Measurements from ENCODE around the gene IQSEC3. TPM values are rescaled to one million over a fixed set of nuclear protein-coding genes. Genes with fewer than 3 reads are reported as not detected.

Gene IQSEC3
- total and polyA plus RNA-seq, 2 of the 13 experiments (the other 11 are each of a cell fraction or from before 2014, with no cell fraction given): not detected

DNA sequence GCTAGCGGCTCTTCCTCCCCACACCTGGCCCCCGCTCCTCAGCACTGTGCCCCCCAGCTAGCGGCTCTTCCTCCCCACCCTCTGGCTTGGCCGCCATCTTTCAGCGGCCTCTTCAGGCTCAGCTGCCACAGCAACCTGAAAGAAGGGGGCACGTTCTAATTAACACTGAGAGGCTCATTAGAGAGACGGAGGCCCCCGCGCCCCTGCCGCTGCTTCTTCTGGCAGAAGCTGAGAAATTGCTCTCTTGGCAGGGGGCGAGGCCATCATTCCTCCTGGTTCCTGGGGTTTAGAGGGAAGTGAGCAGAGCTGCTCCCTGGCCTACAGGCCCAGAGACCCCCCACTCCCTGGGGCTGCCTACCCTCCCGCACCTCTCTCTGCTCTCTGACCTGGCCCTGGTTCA is 64.4 kb downstream of the IQSEC3 start:
- Histone ChIP-seq H3K27ac (ENCODE audit: extremely low read length, insufficient read depth, low read length) (no peak overlapping the region), H3K4me3 (replicated peaks in 1 of 3; ENCODE audit: insufficient read depth in 1 of 3, low read depth in 2 of 3, low read length in 3 of 3) (no peak overlapping the region), H2AFZ (ENCODE audit: low read length) (no peak overlapping the region), H3K9ac (ENCODE audit: insufficient read depth, low read depth, low read length) (no peak overlapping the region), H3K79me2 (ENCODE audit: insufficient read depth, low read length) (no peaks in the 10 kb centered on the region), H3K4me2 (ENCODE audit: low read depth, low read length) (no peak overlapping the region), H3K9me3 (ENCODE audit: low read length) (no peaks in the 10 kb centered on the region), H4K20me1 (ENCODE audit: insufficient read depth, low read length) (no peaks in the 10 kb centered on the region), H3K27me3 (ENCODE audit: control insufficient read depth in 1 of 2, insufficient read depth in 2 of 2, low read length in 2 of 2) (peaks cover 0 to 28% of the 10 kb centered on the region in 2 experiments; a peak in 2 of 5 replicates), H3K36me3 (replicated peaks in 1 of 2; ENCODE audit: control insufficient read depth in 1 of 2, insufficient read depth in 2 of 2, low read length in 2 of 2) (no peaks in the 10 kb centered on the region), H3K4me1 (ENCODE audit: insufficient read depth, low read length) (0 out of 2 replicates have a peak, but pooled peaks cover 6% of the 10 kb centered on the region)
- intact Hi-C loops (cut with micrococcal nuclease; ENCODE audit: unreplicated experiment) (no loop called here), in situ Hi-C loops (cut with HindIII; ENCODE audit: extremely low pct_ligation_motif_present, low pct_unique_long_range_greater_than_20kb) (no loop called here)
- CTCF ChIA-PET (ENCODE audit: low intra/inter-chr PET ratio, low total read pairs): no interaction called here
- WGBS (ENCODE audit: low lambda C conversion rate): 63% methylated on average over 3 of the region's 12 CpGs
- POLR2A ChIA-PET: interaction anchor here (1.2 kb wide), 1 partner anchor 13 kb away, joined by 3 read pairs; no protein-coding TSS in a partner anchor
- FAIRE-seq (no peak), ATAC-seq (no peak), DNase-seq (ENCODE audit: low spot score) (no peak)
- BruUV-seq (replicated peaks): no TSS peak
- TF ChIP-seq ZNF564 (CRISPR knock-in tag; IDR thresholded peaks at IDR 0.05): no peak
- no peak for TF ChIP-seq ZNF768 (CRISPR knock-in tag; IDR thresholded peaks at IDR 0.05)
- no peak for TF ChIP-seq GTF3A (CRISPR knock-in tag; conservative IDR thresholded peaks at IDR 0.05)
- TF ChIP-seq RBM39 (IDR thresholded peaks at IDR 0.05; ENCODE audit: low read depth, low read length, poor library complexity, severe bottlenecking): no peak
- no peak for TF ChIP-seq WIZ (CRISPR knock-in tag; IDR thresholded peaks at IDR 0.05)
- no peak for TF ChIP-seq BRD4 (CRISPR knock-in tag; IDR thresholded peaks at IDR 0.05)
- TF ChIP-seq FLYWCH1 (CRISPR knock-in tag; IDR thresholded peaks at IDR 0.05): no peak
- no peak for TF ChIP-seq ZNF451 (CRISPR knock-in tag; IDR thresholded peaks at IDR 0.05)
- no peak for TF ChIP-seq HNF4A (CRISPR knock-in tag; IDR thresholded peaks at IDR 0.05)
- TF ChIP-seq, protein P1, sequence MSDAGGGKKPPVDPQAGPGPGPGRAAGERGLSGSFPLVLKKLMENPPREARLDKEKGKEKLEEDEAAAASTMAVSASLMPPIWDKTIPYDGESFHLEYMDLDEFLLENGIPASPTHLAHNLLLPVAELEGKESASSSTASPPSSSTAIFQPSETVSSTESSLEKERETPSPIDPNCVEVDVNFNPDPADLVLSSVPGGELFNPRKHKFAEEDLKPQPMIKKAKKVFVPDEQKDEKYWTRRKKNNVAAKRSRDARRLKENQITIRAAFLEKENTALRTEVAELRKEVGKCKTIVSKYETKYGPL (CRISPR knock-in tag; IDR thresholded peaks at IDR 0.05): no peak
- no peak for TF ChIP-seq ZNF563 (CRISPR knock-in tag; IDR thresholded peaks at IDR 0.05)
- TF ChIP-seq, protein P2, sequence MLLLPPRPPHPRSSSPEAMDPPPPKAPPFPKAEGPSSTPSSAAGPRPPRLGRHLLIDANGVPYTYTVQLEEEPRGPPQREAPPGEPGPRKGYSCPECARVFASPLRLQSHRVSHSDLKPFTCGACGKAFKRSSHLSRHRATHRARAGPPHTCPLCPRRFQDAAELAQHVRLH (CRISPR knock-in tag; IDR thresholded peaks at IDR 0.05; ENCODE audit: borderline replicate concordance, low read depth): no peak
- no peak for TF ChIP-seq ZNF367 (CRISPR knock-in tag; IDR thresholded peaks at IDR 0.05; ENCODE audit: borderline replicate concordance)
- TF ChIP-seq, protein P3, sequence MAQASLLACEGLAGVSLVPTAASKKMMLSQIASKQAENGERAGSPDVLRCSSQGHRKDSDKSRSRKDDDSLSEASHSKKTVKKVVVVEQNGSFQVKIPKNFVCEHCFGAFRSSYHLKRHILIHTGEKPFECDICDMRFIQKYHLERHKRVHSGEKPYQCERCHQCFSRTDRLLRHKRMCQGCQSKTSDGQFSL (CRISPR knock-in tag; IDR thresholded peaks at IDR 0.05): no peak
- TF ChIP-seq MED8 (CRISPR knock-in tag; IDR thresholded peaks at IDR 0.05; ENCODE audit: insufficient replicate concordance): no peak
